K562 (cell line): ENCODE measurements around the gene DNASE1L1. TPM values are rescaled to one million over a fixed set of nuclear protein-coding genes. Genes with fewer than 3 reads are reported as not detected.

ENCODE experiments used
- ARID1B ChIP-seq: fragments of 450-650 bp; IDR thresholded peaks from 2 replicates; pipeline ENCODE4 v1.6.1; 2016; ENCODE audit warnings: antibody characterized with exemption, mild to moderate bottlenecking, inconsistent platforms
- CEBPB ChIP-seq: fragments of 450-650 bp; IDR thresholded peaks from 2 replicates; pipeline ENCODE4 v1.6.1; 2016; ENCODE audit warnings: missing genetic modification characterization, missing compliant biosample characterization
- CREBBP ChIP-seq: IDR thresholded peaks from one replicate; pipeline ENCODE4 v1.6.1; 2012; ENCODE audit warnings: low read depth, mild to moderate bottlenecking, control low read depth, inconsistent platforms, low read length
- FOS ChIP-seq: IDR thresholded peaks from 3 replicates; pipeline ENCODE4 v1.6.1; 2011; ENCODE audit not compliant: insufficient read length; ENCODE audit errors: extremely low read depth
- HCFC1 ChIP-seq: IDR thresholded peaks from 2 replicates; pipeline ENCODE4 v1.6.1; 2012; ENCODE audit warnings: low read depth, low read length, improper control_type of control experiment
- JUND ChIP-seq, 2 experiments: IDR thresholded peaks; 2 replicates in 1 of 2; 3 replicates in 1 of 2; pipeline ENCODE4 v1.6.1; 2011; ENCODE audit warnings: borderline replicate concordance in 2 of 2, low read depth in 2 of 2, low read length in 2 of 2, improper control_type of control experiment in 1 of 2, missing biosample characterization in 1 of 2, missing genetic modification characterization in 1 of 2, missing genetic modification reagents in 1 of 2
- KDM4B ChIP-seq, 2 experiments: fragments of 450-650 bp in 1 of 2; sonication (generic) in 1 of 2; IDR thresholded peaks; 2 replicates each; pipeline ENCODE4 v1.6.1; 2016 to 2017; ENCODE audit warnings: borderline replicate concordance in 2 of 2, antibody characterized with exemption in 1 of 2, low read depth in 1 of 2, mild to moderate bottlenecking in 1 of 2
- KLF1 ChIP-seq: fragments of 450-650 bp; IDR thresholded peaks from 2 replicates; pipeline ENCODE4 v1.6.1; 2016; ENCODE audit warnings: missing genetic modification characterization, missing compliant biosample characterization
- NEUROD1 ChIP-seq: fragments of 150-350 bp; IDR thresholded peaks from 2 replicates; pipeline ENCODE4 v1.6.1; 2014; ENCODE audit warnings: borderline replicate concordance, low read length, low read depth; ENCODE audit not compliant: partially characterized antibody
- NR2C2 ChIP-seq, 2 experiments: fragments of 200-800 bp in 1 of 2; sonication (Bioruptor generic) in 1 of 2; sonication (generic) in 1 of 2; formaldehyde crosslinking in 1 of 2; IDR thresholded peaks; 2 replicates each; pipeline versions ENCODE4 v1.6.1 to v1.8.0; 2016 to 2022; ENCODE audit warnings: mild to moderate bottlenecking in 1 of 2, missing compliant biosample characterization in 1 of 2, missing genetic modification characterization in 1 of 2, missing genetic modification reagents in 1 of 2
- PHF21A ChIP-seq: fragments of 450-650 bp; IDR thresholded peaks from 2 replicates; pipeline ENCODE4 v1.6.1; 2017; ENCODE audit warnings: low read depth, borderline replicate concordance
- RAD51 ChIP-seq: fragments of 450-650 bp; IDR thresholded peaks from 2 replicates; pipeline ENCODE4 v1.7.1; 2016; ENCODE audit warnings: low read depth, mild to moderate bottlenecking, borderline replicate concordance
- RBFOX2 ChIP-seq: fragments of 200-400 bp; formaldehyde crosslinking; IDR thresholded peaks from 2 replicates; pipeline ENCODE4 v1.6.1; 2017; ENCODE audit warnings: low read depth, mild to moderate bottlenecking, low read length, moderate library complexity
- TAF9B ChIP-seq: fragments of 450-650 bp; IDR thresholded peaks from 2 replicates; pipeline ENCODE4 v1.6.1; 2018; ENCODE audit warnings: mild to moderate bottlenecking; ENCODE audit not compliant: partially characterized antibody
- TRIM24 ChIP-seq, 2 experiments: fragments of 450-650 bp; IDR thresholded peaks; 2 replicates each; pipeline ENCODE4 v1.6.1; 2016
- ZBTB17 ChIP-seq: fragments of 450-650 bp; formaldehyde crosslinking; IDR thresholded peaks from 2 replicates; pipeline ENCODE4 v1.4.0; 2020; ENCODE audit warnings: mild to moderate bottlenecking
- ZC3H4 ChIP-seq: sonication (generic); formaldehyde crosslinking; IDR thresholded peaks from 2 replicates; pipeline ENCODE4 v1.9.0; 2021; ENCODE audit warnings: missing genetic modification reagents, borderline replicate concordance
- ZKSCAN3 ChIP-seq: fragments of 250-450 bp; sonication (Bioruptor Pico); IDR thresholded peaks from 2 replicates; pipeline ENCODE4 v1.4.0; 2020
- ZNF24 ChIP-seq: fragments of 450-650 bp; IDR thresholded peaks from 2 replicates; pipeline ENCODE4 v1.6.1; 2016
- ZNF830 ChIP-seq: fragments of 250-450 bp; sonication (Bioruptor Pico); IDR thresholded peaks from 2 replicates; pipeline ENCODE4 v1.5.0; 2021; ENCODE audit warnings: mild to moderate bottlenecking
- polyA plus RNA-seq, 8 experiments: library from polyadenylated mRNA; depleted of rRNA in 4 of 8; stranded (reverse) in 5 of 8; unstranded in 3 of 8; fragments of >200 nt; fragmentation: Nextera tagmentation in 2 of 8; fragmentation: Illumina TruSeq in 1 of 8; extraction: Ambion mirVana in 2 of 8; extraction: Trizol in 1 of 8; gene quantifications; 2 replicates each; pipeline versions ENCODE4 v1.2.1 to v1.2.3, GENCODE V29; 2011 to 2014; ENCODE audit warnings: inconsistent platforms in 1 of 8, missing spikeins in 1 of 8
- total RNA-seq, 7 experiments: library from RNA; depleted of rRNA in 6 of 7; stranded (reverse); fragments of >200 nt in 6 of 7; fragmentation: Illumina TruSeq in 2 of 7; extraction: Trizol in 2 of 7; gene quantifications; 2 replicates each; pipeline versions ENCODE4 v1.2.1 to v1.2.3, GENCODE V29; 2011 to 2021; ENCODE audit warnings: low replicate concordance in 1 of 7
- TF ChIP-seq, protein P1 (sequence below): fragments of 250-450 bp; sonication (Bioruptor Pico); IDR thresholded peaks from 2 replicates; pipeline ENCODE4 v1.5.0; 2021; ENCODE audit warnings: mild to moderate bottlenecking, borderline replicate concordance
- TF ChIP-seq, protein P2 (sequence below), 2 experiments: fragments of 200-800 bp in 1 of 2; sonication (Bioruptor generic) in 1 of 2; sonication (generic) in 1 of 2; formaldehyde crosslinking in 1 of 2; IDR thresholded peaks in 1 of 2; conservative IDR thresholded peaks in 1 of 2; 2 replicates each; pipeline versions ENCODE4 v1.5.0 to v1.6.1; 2016 to 2020; ENCODE audit warnings: missing compliant biosample characterization in 1 of 2, missing genetic modification characterization in 1 of 2, missing genetic modification reagents in 1 of 2

DNASE1L1 gene
- total and polyA plus RNA-seq, 9 of the 15 experiments (the other 6 are each of a cell fraction or from before 2014, with no cell fraction given) = 0.73 to 12.6 (median 7.9) TPM

DNA sequence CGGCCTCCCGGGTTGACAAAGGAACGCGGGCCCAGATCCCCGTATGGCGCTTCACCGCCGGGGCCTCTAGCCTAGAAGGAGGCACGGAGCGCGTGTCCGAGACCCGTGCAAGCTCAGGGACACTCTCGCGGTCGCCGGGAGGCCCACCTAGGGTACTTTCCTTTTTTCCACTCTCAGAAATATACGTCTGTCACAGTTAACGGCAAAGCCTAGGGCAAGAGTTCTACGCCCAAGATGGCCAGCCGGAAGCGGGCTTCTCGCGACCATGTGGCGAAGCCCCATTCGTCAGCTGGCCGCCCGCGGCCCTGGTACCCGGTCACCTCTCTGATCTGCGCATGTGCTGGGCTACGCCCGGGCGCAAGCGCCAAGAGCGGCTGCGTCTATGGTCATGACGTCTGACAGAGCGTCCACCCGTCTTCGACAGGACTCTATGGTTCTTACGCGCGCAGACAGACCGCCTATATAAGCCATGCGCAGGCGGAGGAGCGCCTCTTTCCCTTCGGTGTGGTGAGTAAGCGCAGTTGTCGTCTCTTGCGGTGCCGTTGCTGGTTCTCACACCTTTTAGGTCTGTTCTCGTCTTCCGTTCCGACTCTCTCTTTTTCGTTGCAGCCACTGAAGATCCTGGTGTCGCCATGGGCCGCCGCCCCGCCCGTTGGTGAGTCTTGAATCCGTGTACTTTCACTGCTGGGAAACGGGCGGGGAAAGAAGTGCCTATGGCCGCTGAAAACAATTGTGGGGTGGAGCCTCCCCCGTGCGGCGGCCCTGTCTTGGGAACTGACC is 11.0 kb downstream of the DNASE1L1 start, which contains the start of gene RPL10 (continued):
- no peak for TF ChIP-seq ARID1B
- TF ChIP-seq ZKSCAN3 (CRISPR knock-in tag) = no peak
- peak; percentile 52 for TF ChIP-seq JUND (IDR thresholded peaks at IDR 0.05; ENCODE audit: borderline replicate concordance, low read depth, low read length)
- TF ChIP-seq JUND (tag; IDR thresholded peaks at IDR 0.05; ENCODE audit: borderline replicate concordance, low read depth, low read length) = no peak; the same call in 2 of the 3 replicates
- TF ChIP-seq, protein P1, sequence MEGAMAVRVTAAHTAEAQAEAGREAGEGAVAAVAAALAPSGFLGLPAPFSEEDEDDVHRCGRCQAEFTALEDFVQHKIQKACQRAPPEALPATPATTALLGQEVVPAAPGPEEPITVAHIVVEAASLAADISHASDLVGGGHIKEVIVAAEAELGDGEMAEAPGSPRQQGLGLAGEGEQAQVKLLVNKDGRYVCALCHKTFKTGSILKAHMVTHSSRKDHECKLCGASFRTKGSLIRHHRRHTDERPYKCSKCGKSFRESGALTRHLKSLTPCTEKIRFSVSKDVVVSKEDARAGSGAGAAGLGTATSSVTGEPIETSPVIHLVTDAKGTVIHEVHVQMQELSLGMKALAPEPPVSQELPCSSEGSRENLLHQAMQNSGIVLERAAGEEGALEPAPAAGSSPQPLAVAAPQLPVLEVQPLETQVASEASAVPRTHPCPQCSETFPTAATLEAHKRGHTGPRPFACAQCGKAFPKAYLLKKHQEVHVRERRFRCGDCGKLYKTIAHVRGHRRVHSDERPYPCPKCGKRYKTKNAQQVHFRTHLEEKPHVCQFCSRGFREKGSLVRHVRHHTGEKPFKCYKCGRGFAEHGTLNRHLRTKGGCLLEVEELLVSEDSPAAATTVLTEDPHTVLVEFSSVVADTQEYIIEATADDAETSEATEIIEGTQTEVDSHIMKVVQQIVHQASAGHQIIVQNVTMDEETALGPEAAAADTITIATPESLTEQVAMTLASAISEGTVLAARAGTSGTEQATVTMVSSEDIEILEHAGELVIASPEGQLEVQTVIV (CRISPR knock-in tag) = no peak
- TF ChIP-seq TAF9B = peak; percentile 97
- TF ChIP-seq ZNF24 = peak; percentile 33; the same call in 1 of the 2 replicates
- peak; percentile 52 for TF ChIP-seq NEUROD1
- peak; percentile 20; the same call in 1 of the 2 replicates for TF ChIP-seq PHF21A
- TF ChIP-seq RAD51 = no peak
- TF ChIP-seq RBFOX2 = peak; percentile 97
- no peak for TF ChIP-seq FOS
- peak; percentile 92 for TF ChIP-seq KLF1 (tag)
- TF ChIP-seq, protein P2, sequence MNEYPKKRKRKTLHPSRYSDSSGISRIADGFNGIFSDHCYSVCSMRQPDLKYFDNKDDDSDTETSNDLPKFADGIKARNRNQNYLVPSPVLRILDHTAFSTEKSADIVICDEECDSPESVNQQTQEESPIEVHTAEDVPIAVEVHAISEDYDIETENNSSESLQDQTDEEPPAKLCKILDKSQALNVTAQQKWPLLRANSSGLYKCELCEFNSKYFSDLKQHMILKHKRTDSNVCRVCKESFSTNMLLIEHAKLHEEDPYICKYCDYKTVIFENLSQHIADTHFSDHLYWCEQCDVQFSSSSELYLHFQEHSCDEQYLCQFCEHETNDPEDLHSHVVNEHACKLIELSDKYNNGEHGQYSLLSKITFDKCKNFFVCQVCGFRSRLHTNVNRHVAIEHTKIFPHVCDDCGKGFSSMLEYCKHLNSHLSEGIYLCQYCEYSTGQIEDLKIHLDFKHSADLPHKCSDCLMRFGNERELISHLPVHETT (CRISPR knock-in tag; conservative IDR thresholded peaks at IDR 0.05 in 1 of 2, IDR thresholded peaks at IDR 0.05 in 1 of 2) = peak in 1 of 2 experiments; percentile 22; a peak in 1 of 4 replicates
- TF ChIP-seq CREBBP = no peak
- TF ChIP-seq KDM4B (IDR thresholded peaks at IDR 0.05; ENCODE audit: borderline replicate concordance in 2 of 2, low read depth in 1 of 2) = peak in 1 of 2 experiments; percentile 40; a peak in 1 of 4 replicates
- 0 out of 4 replicates have a peak, but pooled peaks of 1 of the 2 experiments have one; percentile 4 for TF ChIP-seq TRIM24 (IDR thresholded peaks at IDR 0.05)
- TF ChIP-seq ZNF830 (CRISPR knock-in tag) = no peak
- TF ChIP-seq CEBPB (tag) = no peak
- TF ChIP-seq NR2C2 (CRISPR knock-in tag; IDR thresholded peaks at IDR 0.05) = peak; percentile 40; the same call in 1 of the 2 replicates
- TF ChIP-seq NR2C2 (tag; IDR thresholded peaks at IDR 0.05) = peak; percentile 67; the same call in 1 of the 2 replicates
- TF ChIP-seq ZBTB17 = no peak
- no peak for TF ChIP-seq ZC3H4 (CRISPR knock-in tag)
- peak; percentile 73 for TF ChIP-seq HCFC1
